GM19397 (cell line): ENCODE data around the gene ALLC.

Experiments used
- ATAC-seq: cut with Tn5 transposase; IDR thresholded peaks from one replicate; pipeline ENCODE4 v1.9.1; 2021; ENCODE audit warnings: mild to moderate bottlenecking, moderate library complexity; ENCODE audit not compliant: unreplicated experiment

Gene ALLC

DNA sequence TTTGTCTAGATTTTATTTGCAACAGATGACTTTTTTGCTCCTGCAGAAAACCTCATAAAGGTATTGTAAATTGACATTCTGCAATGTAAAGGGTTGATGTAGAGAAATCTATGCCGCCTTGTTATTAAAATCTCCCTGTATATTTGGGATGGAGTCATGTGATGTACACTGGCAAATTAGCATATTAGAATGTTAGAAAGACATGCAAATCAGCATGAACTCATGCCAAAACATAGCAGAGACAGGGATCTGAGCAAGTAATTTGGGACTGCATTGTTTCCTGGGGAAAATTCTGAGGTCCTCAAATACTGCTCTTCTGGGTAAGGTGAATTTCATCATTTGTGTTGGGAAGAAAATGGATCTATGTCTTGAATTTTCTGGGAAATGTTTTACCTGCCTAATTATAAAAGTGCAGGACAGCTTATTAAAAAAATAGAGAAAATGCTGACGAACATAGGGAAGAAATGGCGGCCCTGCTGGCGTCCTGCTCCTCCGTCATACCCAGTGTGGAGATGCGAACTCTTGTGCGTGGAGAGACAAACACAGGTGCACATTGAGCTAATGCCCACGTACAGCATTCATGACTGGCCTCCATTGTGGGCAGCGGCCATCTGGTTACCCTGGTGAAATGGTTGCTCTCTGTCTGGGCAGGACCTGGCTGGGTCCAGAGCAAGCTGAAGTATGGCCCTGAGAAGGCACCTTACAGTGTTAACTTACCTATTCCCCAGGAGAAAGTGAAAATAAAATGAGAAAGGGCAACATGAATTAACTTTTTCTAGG, 16.3 kb downstream of the ALLC start:
- no peak for ATAC-seq

DNA sequence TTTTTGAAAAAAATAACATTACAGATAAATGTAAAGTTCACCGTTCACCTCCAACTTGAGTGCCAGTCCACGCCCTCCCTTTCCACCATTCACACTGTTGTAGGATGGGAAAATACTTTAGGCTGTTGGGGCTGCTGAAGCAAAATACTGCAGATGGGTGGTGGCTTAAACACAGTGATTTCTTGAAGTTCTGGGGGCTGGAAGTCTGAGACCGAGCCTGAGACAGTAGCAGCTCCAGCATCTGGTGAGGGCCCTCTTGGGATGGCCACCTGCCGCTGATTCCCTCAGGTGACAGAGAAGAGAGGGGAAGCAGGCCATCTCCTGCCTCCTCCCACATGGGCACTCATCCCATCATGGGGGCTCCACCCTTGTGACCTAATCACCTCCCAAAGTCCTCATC, 17.7 kb downstream of the ALLC start:
- ATAC-seq, result no peak

DNA sequence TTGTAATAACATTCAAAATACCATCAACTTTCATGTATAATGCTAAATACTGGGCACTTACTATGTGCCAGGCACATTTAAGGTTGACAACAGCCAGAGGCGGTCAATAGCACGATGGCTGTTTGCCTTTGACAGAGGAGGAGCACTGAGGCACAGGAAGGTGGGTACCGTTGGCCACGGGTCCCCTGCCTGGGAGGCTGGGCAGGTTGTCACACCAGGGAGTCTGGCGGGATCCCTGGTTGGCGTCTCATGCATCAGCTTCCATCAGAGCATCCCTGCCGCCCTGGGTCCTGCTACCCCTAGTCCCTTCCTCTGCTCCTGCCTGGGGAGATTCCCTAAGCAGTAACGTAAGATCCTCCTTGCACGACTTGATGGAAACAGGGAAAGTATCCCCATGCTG, 19.4 kb downstream of the ALLC start:
- ATAC-seq, result no peak

DNA sequence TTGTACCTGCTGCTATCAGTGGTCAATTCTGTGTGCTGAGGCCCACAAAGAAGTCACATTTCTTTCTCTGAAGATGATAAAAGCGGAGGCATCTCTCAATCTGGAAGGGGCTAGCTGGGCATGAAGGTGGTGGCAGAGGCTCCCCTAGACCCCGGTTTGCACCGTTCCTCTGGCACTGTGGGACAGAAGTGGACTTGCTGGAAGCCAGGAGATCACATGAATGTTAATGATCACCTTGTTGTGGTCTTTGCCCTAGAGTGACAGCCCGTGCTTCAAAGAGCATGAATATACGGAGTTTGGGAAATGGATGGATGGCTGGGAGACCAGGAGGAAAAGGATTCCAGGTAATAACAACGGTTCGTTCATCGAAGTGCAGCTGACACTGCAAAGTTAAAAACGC, 20.2 kb downstream of the ALLC start:
- ATAC-seq, result no peak

DNA sequence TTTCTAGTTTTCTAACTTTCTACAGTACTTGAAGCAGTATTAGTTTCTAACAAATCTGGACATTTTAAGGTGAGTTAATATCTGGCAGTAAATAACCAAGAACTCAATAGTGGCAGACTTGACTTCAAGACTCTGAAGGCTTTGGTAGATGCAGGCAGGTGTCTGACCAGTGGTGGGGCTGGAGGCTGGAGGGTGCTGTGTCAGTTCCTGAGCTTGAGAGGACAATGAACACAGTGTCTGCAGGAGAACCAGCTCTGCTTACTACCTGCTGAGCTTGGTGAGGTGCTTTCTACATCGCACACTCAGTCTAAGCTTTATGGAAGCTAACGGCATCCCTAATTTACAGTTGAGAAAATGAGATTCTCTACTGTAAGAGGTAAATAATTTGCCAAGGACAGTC, 21.2 kb downstream of the ALLC start:
- ATAC-seq, result no peak

DNA sequence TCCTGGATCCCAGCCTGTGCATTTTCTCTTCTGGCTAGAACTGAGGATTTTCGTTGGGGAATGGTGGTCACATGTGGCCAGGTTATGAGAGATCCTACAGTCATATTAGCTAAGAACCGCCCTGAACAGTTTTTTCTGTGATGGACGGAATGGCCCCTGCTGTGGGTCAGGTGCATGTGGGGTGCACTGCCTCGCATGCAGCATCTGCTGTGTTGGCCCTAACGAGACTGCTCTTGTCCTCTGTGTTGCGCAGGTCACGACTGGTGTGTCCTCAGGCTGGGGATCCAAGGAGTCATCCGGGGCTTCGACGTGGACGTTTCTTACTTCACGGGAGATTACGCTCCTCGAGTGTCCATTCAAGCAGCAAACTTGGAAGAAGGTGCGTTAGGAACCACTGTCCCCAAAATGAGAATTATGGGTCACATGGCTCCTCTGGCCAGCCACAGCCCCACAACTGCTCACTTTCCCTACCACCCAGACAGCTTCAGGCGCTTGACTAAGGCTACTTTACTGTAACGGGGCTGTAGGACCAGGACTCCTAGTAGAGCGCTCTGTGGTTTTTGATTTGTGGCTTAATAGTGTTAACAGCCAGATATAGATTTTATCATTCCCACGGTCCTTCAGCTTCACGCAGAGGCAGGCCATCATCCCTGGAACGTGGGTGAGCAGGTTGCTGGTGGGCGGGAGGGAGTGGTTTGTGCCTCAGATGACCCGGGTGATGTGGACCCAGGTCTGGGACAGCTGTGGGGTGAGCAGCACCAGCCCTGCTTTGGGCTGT, 21.8 kb downstream of the ALLC start:
- ATAC-seq, result no peak

DNA sequence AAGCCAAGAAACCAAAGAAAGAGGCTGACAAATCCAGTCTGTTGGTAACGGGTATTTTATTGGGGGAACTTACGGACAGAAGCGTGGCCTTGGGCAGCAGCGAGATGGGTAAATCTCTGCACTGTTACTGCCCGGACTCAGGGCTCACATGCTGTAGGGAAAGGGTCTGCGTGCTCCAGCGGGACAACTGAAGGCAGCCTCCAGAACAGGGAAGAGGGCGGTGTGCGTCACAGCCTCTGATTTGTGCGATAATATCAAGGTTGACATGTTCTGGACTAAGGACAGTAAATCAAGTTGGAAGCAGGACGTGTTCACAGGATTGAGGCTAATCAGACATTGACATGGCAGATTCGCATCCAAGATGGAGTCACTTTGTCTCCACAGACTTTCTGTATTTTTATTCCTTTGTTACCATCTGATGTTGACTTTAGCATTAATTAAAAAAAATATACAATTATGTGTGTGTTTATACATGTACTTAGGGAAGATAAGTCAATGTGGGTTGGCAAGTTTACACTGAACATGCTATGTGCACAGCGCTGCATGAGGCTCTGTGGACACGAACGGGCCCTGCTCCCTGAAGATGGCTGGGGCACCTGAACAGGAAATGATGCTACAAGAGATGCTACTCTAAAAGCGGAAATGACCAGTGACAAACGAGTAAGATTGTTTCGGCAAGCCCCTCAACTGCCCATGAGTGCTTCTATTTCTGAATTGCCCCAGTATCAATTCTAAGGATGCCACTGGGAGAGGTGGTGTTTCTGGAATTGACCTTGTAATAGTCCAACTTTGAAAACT, 22.7 kb downstream of the ALLC start:
- ATAC-seq, result no peak

DNA sequence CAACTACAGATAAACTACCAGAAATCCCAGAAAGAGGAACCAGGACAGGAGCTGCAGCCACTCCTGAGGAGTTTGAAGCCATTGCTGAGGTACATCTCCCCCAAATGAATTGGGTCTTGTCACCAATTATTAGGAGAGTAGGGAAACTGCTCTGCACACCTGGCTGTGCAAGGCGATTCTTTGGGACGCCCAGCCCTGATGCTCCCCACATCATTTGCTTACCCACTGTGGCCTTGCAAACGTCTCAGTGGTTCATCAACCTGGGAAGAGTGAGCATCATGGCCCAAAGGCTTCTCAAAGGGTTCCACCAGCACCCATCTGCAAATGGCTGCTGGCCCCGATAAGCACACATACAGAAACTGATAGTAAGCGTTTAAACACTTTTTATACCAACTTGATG, 23.6 kb downstream of the ALLC start:
- no peak for ATAC-seq

DNA sequence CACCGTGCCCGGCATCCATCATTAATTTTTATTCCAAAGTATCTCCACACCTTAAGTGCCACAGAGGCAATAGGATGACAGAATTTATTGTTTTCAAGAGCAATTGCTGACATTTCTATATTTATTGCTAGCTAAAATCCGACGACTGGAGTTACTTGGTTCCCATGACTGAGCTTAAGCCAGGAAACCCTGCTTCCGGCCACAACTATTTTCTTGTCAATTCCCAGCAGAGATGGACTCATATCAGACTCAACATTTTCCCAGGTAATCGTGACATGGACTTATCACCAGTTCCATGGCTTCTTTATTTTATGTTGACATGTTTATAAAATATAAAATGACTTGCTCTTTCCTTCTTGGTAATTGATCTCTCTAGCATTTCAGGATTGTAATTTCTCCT, 24.8 kb downstream of the ALLC start:
- ATAC-seq, result no peak

DNA sequence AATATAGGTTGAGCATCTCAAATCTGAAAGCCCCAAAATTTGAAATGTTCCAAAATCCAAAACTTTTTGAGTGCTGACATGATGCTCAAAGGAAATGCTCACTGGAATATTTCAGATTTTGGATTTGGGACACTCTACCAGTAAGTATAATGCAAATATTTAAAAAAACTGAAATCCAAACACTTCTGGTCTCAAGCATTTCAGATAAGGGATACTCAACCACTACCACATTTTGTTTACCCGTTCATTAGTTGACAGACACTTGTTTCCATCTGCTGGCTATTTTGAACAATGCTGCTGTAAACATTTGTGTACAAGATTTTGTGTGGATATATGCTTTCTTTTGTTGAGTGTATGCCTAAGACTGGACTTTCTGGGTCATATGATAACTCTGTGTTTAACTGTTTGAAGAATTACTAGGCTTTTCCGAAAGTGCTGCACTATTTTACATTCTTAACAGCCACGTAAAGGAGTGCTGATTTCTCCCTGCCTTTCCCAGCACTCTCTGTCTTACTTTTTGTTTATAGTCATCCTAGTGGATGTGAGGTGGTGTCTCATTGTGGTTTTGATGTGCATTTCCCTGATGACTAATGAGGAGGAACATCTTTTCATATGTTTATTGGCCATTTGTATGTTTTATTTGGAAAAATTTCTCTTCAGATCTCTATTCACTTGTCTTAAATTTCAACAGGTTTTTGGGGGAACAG, 25.9 kb downstream of the ALLC start:
- no peak for ATAC-seq

DNA sequence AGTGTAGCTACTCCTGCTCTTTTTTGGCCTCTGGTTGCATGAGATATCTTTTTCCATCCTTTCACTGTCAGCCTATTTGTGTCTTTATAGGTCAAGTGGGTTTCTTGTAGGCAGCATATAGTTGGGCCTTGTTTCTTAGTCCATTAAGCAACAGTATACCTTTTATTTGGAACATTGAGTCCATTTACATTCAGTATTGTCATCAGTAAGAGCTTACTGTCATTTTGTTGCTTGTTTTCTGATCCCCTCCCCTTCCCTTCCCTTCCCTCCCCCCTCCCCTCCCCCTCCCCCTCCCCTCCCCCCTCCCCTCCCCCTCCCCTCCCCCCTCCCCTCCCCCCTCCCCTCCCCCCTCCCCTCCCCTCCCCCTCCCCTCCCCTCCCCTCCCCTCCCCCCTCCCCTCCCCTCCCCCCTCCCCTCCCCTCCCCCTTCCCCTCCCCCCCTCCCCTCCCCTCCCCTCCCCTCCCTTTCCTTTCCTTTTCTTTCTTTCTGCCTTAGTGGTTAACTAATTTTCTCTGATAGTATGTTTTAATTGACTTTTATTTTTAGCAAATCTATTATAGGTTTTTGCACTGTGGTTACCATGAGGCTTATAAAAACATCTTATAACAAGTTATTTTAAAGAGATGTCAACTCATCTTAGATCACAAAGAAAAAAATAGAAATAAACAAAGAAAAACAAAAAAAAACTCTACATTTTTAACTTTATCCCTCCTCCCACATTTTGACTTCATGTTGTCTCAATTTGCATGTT, 32.2 kb downstream of the ALLC start:
- no peak for ATAC-seq

DNA sequence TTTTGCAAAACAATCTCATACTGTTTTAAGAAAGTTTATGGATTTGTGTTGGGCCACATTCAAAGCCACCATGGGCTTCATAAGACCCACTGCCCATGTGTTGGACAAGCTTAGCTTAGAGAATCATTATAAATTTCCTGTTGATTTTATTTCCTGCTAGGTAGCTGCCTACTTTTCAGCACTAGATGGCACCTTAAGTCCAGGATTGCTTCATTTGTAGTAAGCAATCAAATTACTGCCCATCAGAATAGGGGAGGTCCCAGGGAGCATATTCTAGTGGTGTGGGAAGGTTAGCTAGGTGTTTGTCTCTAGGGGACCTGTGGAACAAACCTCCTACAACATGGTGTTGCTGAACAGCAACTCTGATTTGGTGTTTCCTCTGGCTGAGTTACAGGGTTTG, 34.4 kb downstream of the ALLC start:
- no peak for ATAC-seq

DNA sequence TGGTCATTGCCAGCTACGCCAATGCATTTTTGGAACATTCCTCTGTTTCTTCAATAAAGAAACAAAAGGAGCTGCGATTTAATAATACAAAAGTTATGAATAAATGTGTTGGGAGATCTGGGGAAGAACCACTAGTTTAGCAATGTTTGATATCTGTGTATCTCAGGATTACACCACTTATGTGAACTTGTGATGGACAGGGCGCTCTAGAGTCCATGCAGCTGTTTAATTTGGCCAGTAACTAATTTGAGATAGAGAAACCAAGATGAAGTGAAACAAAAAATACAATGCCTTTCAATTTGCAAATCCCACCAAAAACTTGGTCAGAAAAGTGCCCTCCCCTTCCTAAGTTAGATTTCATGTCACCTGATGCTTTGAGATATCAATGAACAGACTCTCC, 38.5 kb downstream of the ALLC start:
- no peak for ATAC-seq

DNA sequence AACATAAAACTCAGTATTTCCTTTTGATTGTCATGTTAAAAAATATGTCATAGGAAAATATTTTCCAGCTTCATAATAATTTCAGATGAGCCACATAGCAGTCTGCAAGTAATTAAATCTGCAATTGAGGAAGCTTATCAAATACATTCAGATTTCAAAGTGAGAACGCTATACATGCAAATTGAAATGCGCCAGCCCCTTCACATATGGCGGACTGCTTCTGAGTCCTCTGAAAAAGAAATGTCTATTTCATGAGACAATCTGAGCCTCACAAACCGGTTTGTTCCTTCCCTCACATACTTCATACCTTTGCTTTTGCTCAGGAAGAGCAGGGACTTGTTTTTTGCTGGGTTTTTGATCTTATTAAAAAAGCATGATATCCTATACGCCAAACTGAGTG, 43.1 kb downstream of the ALLC start:
- ATAC-seq, result no peak

DNA sequence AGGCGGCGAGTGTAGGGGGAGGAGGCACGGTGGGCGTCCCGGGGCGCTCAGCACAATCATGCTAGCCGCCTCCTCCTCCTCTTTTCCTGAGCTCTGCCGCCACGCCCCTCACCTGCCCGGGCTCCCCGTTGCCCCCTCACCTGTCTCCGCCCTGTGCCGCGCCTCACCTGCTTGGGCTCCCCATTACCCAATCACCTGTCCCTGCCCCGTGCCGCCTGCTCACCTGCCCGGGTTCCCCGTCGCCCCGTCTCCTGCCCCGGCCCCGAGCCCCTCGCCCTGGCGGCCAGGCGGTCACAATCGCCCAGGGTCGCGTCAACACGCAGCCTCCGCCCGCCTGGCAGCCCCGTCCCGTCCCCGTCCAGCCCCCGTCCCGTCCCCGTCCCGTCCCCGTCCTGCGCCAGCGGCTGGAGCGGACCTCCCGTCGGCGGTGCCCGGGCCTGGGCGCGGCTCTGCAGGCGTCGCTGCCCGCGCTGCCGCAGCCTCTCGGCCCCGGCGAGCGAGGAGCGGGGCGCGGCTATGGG, 45.3 kb downstream of the ALLC start, which contains the start of gene DCDC2C:
Gene DCDC2C, plus strand, starts transcription at position 340 of the 521 bp plus-strand sequence. Its CDS starts 177 bp downstream, at position 517.
- no peak for ATAC-seq

DNA sequence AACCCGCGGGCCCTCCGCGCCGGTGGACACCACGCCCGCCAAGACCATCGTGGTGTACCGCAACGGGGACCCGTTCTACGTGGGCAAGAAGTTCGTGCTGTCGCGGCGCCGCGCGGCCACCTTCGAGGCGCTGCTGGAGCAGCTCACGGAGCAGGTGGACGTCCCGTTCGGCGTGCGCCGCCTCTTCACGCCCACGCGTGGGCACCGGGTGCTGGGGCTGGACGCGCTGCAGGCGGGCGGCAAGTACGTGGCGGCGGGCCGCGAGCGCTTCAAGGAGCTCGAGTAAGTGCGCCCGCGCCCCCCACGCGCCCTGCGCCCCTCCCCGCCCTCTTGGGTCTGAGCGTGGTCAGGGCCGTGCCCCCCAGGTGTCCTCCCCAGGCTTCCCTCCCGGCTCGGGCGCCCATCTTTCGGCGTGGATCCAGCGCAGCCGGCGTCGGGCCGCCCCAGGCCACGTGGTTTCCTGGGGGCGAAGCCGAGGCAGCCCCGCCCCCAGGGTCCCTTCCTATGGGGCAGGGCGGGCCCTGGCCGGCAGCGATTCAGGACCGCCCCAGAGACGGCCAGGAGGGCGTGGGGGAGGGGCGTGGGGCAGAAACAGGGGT, 45.9 kb downstream of the ALLC start:
- ATAC-seq, result no peak

DNA sequence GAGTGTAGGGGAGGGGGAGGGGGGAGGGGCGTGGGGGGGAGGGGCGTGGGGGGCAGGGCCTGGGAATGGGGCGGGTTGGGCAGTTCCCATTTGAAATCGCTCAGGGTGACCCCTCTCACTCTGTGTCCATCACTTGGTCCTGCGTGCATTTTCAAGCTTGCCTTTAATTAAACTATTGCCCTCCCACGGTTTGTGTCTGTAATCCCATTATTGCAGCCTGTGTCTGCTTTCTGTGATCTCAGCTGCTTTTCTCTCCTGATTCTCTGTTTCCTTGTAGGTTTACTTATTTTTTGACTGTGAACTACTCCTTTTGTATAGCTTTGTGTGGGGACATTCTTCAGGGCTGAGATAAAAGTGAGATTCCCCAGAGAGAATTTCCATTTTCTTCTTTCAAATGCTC, 46.7 kb downstream of the ALLC start:
- no peak for ATAC-seq

DNA sequence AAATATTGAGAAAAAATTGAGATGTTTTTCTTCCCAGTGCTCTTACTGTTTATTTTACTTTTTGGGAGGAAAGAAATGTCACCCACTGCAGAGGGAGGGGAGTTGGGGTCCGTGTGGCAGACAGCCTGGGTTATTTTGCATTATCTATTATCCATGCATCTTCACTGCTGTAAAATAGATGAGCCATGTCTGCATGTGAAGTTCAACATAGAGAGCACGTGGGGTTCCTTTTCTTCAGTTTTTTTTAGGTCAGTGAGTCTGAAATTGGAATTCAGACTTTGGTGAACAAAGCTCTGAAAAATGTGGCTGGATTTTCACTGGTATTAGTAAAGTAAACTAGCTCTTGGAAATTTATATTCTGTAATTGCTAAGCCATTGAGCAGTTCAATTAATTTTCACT, 47.8 kb downstream of the ALLC start:
- ATAC-seq, result no peak

DNA sequence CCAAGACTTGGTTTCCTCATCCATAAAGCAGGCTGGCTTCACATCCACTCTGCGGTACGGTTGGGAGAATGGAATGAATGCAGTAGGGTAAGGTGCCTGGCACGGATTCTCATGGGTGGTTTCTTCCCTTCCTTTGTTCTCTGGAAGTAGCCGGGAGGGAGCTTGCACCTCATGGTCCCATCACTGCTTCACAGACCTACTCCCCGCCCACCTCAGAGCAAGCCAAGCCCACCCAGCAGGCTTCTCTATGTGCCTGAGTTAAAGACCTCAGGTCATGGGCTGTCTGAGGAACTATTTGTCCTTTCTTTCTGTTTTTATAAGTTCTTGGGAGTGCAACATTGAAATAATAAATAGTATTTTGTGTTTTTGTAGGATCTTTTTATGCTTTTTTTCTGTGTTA, 48.9 kb downstream of the ALLC start:
- ATAC-seq, result no peak

DNA sequence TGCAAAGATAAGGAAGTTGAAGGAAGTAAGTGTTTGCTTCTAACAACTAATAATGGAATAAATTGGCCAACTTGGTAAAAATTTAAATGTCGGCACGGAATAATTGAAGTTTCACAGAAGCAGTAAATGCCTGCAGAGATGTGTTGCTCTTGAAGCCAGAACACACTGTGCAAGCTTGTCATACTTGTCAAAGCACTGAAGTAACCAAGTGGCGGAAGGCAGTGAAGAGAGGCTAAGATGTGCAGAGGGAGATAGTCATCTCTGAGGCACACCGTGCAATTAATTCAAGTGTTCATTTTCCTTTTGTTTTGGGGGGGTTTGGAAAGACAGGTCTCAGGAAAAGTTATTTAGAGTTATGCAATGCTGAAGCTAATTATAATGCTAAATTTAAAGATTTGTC, 50.6 kb downstream of the ALLC start:
- ATAC-seq, result no peak
